HTERT RPE-1 (cell line): ENCODE measurements around the gene SLC9A6.
"Not testable (repeated sequence)": the region's sequence is repeated elsewhere in the genome, so short reads cannot be mapped to it uniquely, and the experiment has no call there.

ENCODE experiments used
- in situ Hi-C: fragments of 300-500 bp; cut with MboI; formaldehyde crosslinking; loops from 4 replicates; pipeline ENCODE4 v1.14.3; 2020; ENCODE audit warnings: low sequenced_read_pairs

SLC9A6 gene

GRCh38 chrX:136061286-136061685 lies 76.1 kb downstream of the SLC9A6 start:
- in situ Hi-C loops = no loop called here

DNA sequence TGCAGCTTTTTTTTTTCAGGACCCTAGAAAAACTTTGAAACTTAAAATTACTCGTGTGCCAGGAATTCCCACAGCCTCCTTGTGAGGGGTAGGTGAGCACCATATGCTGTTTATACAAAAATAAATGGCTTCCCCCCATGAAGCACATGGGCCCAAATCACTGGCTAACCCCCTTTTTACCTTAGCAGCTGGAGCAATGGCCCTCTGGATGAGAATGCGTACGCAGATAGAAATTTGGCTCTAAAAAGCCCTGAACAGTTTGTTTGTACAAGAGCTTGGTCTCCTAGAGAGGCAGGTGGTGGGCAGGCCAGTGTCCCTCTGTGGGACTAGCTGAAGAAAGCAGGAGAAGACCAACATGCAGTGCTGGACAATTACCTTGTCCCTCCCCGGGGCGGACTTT lies 76.5 kb downstream of the SLC9A6 start:
- in situ Hi-C loops = no loop called here

- in situ Hi-C loops = no loop called here
Measured at GRCh38 chrX:136063340-136064079, 78.3 kb downstream of the SLC9A6 start.

DNA sequence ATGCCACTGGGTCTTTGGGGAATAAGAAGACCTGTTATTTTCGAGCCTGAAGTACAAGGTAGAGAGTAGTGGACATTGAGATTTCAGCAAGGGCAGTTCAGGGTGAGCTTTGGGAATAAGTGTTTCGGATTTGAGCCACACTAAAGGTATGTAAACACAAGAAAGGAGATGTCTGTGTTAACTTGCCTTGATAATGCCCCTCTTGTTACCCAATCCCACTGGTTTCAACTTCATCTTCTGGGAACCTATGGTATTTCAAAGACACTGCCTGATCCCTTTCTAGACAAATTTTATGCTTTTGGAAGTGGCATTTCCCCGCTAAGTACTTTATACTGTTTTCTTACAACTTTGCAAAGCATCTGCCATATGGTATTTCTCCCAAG lies 79.4 kb downstream of the SLC9A6 start:
- in situ Hi-C loops = no loop called here

GRCh38 chrX:136065044-136065671 lies 79.9 kb downstream of the SLC9A6 start:
- in situ Hi-C loops = no loop called here

DNA sequence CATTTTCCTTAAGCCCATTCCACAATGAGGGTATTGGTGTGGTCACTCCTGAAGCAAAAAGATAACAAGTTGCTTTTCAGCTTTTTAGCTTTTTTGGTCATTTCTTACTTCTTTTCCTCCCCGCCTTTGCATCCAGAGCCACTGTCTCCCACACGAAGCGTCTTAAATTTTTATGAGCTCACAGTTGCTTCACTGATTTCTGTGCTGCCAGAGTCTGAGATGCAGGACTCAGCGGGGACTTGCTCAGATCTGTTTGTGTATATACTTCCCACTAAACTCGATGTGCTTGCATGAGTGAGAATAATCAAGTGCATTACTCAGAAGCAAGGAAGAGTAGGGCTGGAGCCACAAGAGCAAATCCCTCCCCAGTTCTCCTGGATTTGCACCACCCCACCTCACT lies 81.9 kb downstream of the SLC9A6 start:
- in situ Hi-C loops = no loop called here

- in situ Hi-C loops = no loop called here
Measured at GRCh38 chrX:136067966-136068365, 82.7 kb downstream of the SLC9A6 start.

GRCh38 chrX:136076942-136077341 lies 91.7 kb downstream of the SLC9A6 start:
- in situ Hi-C loops = no loop called here

DNA sequence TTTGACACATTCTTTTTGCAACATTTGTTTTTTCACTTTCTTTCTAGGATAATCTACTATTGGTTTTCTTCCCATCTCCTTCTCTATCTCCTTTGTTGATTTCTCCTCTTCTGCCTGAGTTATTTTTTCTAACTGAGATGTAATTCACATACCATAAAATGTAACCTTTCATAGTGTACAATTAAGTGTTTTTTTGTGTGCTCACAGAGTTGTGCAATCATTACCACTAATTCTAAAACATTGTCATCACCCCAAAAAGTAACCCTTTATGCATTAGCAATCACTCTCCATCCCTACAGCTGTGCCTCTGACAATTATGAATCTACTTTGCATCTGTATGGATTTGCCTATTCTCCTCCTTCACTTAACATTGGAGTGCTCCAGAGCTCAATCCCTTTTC lies 95.5 kb downstream of the SLC9A6 start:
- in situ Hi-C loops = no loop called here

- in situ Hi-C loops = no loop called here
Measured at GRCh38 chrX:136086521-136086920, 101.3 kb downstream of the SLC9A6 start.

- in situ Hi-C loops = not testable (repeated sequence)
Measured at GRCh38 chrX:136091898-136092297, 106.7 kb downstream of the SLC9A6 start.

- in situ Hi-C loops = no loop called here
Measured at GRCh38 chrX:136094962-136095361, 109.7 kb downstream of the SLC9A6 start.
